Stomach (tissue), 9 donors: ENCODE measurements around the gene RBP4. TPM values are rescaled to one million over a fixed set of nuclear protein-coding genes. Genes with fewer than 3 reads are reported as not detected.

Experiments
- DNase-seq, 2 donors: peaks; one replicate each; pipeline versions ENCODE4 v3.0.0 to v3.0.0-alpha.2; 2013 to 2019
- H3K27ac ChIP-seq, 5 donors: fragments of 200-600 bp in 4 of 5; sonication (generic) in 4 of 5; one replicate each; pipeline ENCODE4 v1.5.1; 2013 to 2019; ENCODE audit warnings: mild to moderate bottlenecking in 1 of 5, moderate library complexity in 1 of 5
- H3K27me3 ChIP-seq, 3 donors: fragments of 200-600 bp; sonication (generic); one replicate each; pipeline ENCODE4 v1.5.1; 2017 to 2019; ENCODE audit warnings: mixed run types in 1 of 3
- H3K36me3 ChIP-seq, 4 donors: fragments of 200-600 bp; sonication (generic); 1 replicate in 3 of 4; 2 replicates in 1 of 4; pipeline ENCODE4 v1.5.1; 2016 to 2019
- H3K4me1 ChIP-seq, 4 donors: fragments of 200-600 bp; sonication (generic); one replicate each; pipeline ENCODE4 v1.5.1; 2016 to 2019
- H3K4me3 ChIP-seq, 4 donors: fragments of 200-600 bp; sonication (generic) in 3 of 4; one replicate each; pipeline ENCODE4 v1.5.1; 2016 to 2019; ENCODE audit warnings: mild to moderate bottlenecking in 1 of 4
- H3K9me3 ChIP-seq, 4 donors: fragments of 200-600 bp; sonication (generic); one replicate each; pipeline ENCODE4 v1.5.1; 2016 to 2019
- CTCF ChIP-seq, 7 experiments: fragments of 450-650 bp in 4 of 7; fragments of 200-600 bp in 3 of 7; sonication (generic) in 3 of 7; IDR thresholded peaks; one replicate each; pipeline ENCODE4 v1.5.1; 2016 to 2019; ENCODE audit warnings: antibody characterized with exemption in 7 of 7, control low read depth in 2 of 7, mild to moderate bottlenecking in 1 of 7
- EP300 ChIP-seq: sonication (generic); formaldehyde crosslinking; IDR thresholded peaks from one replicate; pipeline ENCODE4 v1.6.1; 2017; ENCODE audit warnings: antibody characterized with exemption
- POLR2A ChIP-seq, 4 donors: fragments of 450-650 bp; IDR thresholded peaks; one replicate each; pipeline ENCODE4 v1.6.1; 2016; ENCODE audit warnings: antibody characterized with exemption in 4 of 4, control low read depth in 2 of 4, mild to moderate bottlenecking in 1 of 4, moderate library complexity in 1 of 4
- POLR2AphosphoS5 ChIP-seq, 3 donors: sonication (generic); formaldehyde crosslinking; IDR thresholded peaks; one replicate each; pipeline ENCODE4 v1.6.1; 2016; ENCODE audit warnings: antibody characterized with exemption in 3 of 3
- WGBS, 5 donors: extraction: QIAGEN DNeasy Blood & Tissue Kit in 3 of 5; methylation state at CpG; one replicate each; pipeline versions ENCODE4 v1.1.5 to v1.1.7; 2013 to 2018; 5-methylcytosine and 5-hydroxymethylcytosine counted together
- intact Hi-C: fragments of 100-400 bp; cut with DNase I; formaldehyde crosslinking; loops from one replicate; pipeline ENCODE4 v1.15.1; 2023; ENCODE audit warnings: low total_unique reads
- polyA plus RNA-seq, 3 donors: library from polyadenylated mRNA; stranded (reverse); fragments of 200-250 nt; gene quantifications; one replicate each; pipeline ENCODE4 v1.2.3, GENCODE V29; 2013
- total RNA-seq, 5 donors: library from RNA; depleted of rRNA; stranded (reverse); fragments of >200 nt; gene quantifications; one replicate each; pipeline versions ENCODE4 v1.1.0 to v1.2.3, GENCODE V29; 2014 to 2016
- donor health status: healthy with polysubstance abuse.
- donor health status: Bipolar disorder and iron deficiency.
- donor health status: healthy.

The RBP4 gene
- total and polyA plus RNA-seq, 8 donors, result 0.58 to 20.5 (median 1.1) TPM; not detected in 2

- Histone ChIP-seq H3K4me1 (no peaks in the 10 kb centered on the region), H3K27me3 (peaks cover 0 to 11% (median 0%) of the 10 kb centered on the region in 3 donors), H3K27ac (no peak overlapping the region), H3K36me3 (no peaks in the 10 kb centered on the region), H3K9me3 (no peaks in the 10 kb centered on the region), H3K4me3 (no peak overlapping the region)
- TF ChIP-seq POLR2AphosphoS5 (IDR thresholded peaks at IDR 0.05) (no peak), EP300 (no peak), POLR2A (IDR thresholded peaks at IDR 0.05) (no peak), CTCF (IDR thresholded peaks at IDR 0.05) (no peak)
- WGBS, 5 donors, result 54 to 67% (median 57%) methylated on average over 7 of the region's 7 CpGs
- intact Hi-C loops, result no loop called here
- no peak for DNase-seq
Measured at GRCh38 chr10:93629647-93630305, 28.7 kb upstream of the RBP4 start.

- H3K27ac ChIP-seq, result no peak overlapping the region
- no peaks in the 10 kb centered on the region for H3K36me3 ChIP-seq
- H3K4me3 ChIP-seq, result no peak overlapping the region
- intact Hi-C loops, result no loop called here
- TF ChIP-seq EP300 (no peak), POLR2A (IDR thresholded peaks at IDR 0.05) (no peak), POLR2AphosphoS5 (IDR thresholded peaks at IDR 0.05) (no peak), CTCF (IDR thresholded peaks at IDR 0.05) (no peak)
- no peak for DNase-seq
- 77 to 88% (median 85%) methylated on average over 4 of the region's 4 CpGs for WGBS, 5 donors
- H3K9me3 ChIP-seq, result no peaks in the 10 kb centered on the region
- H3K27me3 ChIP-seq, result peaks cover 0 to 11% (median 0%) of the 10 kb centered on the region in 3 donors
- no peaks in the 10 kb centered on the region for H3K4me1 ChIP-seq
Measured at GRCh38 chr10:93628858-93629257, 27.8 kb upstream of the RBP4 start.

DNA sequence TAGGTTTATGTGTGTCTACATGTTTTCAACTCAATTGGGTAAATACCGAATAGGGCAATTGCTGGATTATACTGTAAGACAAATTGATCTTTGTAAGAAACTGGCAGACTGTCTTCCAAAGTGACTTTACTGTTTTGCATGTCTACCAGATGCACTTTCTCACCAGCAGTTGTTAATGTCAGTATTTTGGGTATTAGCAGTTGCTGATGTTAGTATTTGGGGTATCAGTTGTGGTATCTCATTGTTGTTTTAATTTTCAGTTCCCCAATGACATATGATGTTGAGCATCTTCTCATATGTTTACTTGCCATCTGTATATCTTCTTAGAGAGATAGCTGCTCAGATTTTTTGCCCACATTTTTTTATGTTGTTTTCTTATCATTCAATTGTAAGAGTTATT, 21.9 kb upstream of the RBP4 start:
- no peak overlapping the region for H3K4me3 ChIP-seq
- intact Hi-C loops, result no loop called here
- no peaks in the 10 kb centered on the region for H3K9me3 ChIP-seq
- H3K36me3 ChIP-seq, result no peaks in the 10 kb centered on the region
- H3K4me1 ChIP-seq, result no peaks in the 10 kb centered on the region
- H3K27me3 ChIP-seq, result no peaks in the 10 kb centered on the region
- WGBS, 5 donors, result 83 to 98% (median 88%) methylated on average over 1 of the region's 1 CpG
- no peak for TF ChIP-seq EP300
- no peak for TF ChIP-seq CTCF (IDR thresholded peaks at IDR 0.05)
- no peak for TF ChIP-seq POLR2AphosphoS5 (IDR thresholded peaks at IDR 0.05)
- TF ChIP-seq POLR2A (IDR thresholded peaks at IDR 0.05), result no peak
- H3K27ac ChIP-seq, result no peak overlapping the region
- DNase-seq, result no peak

GRCh38 chr10:93620925-93621324, 19.9 kb upstream of the RBP4 start:
- intact Hi-C loops, result no loop called here
- no peak for DNase-seq

More at GRCh38 chr10:93620925-93621324, 19.9 kb upstream of the RBP4 start:
- no peak for TF ChIP-seq POLR2A (IDR thresholded peaks at IDR 0.05)
- no peak for TF ChIP-seq EP300
- TF ChIP-seq CTCF (IDR thresholded peaks at IDR 0.05), result no peak
- TF ChIP-seq POLR2AphosphoS5 (IDR thresholded peaks at IDR 0.05), result no peak
- Histone ChIP-seq H3K4me3 (no peak overlapping the region), H3K27me3 (no peaks in the 10 kb centered on the region), H3K9me3 (no peaks in the 10 kb centered on the region), H3K36me3 (no peaks in the 10 kb centered on the region), H3K27ac (no peak overlapping the region), H3K4me1 (no peaks in the 10 kb centered on the region)
- 65 to 79% (median 73%) methylated on average over 7 of the region's 7 CpGs for WGBS, 5 donors
